ENCODE results near the gene HSPG2.
"Not testable (repeated sequence)": the region's sequence is repeated elsewhere in the genome, so short reads cannot be mapped to it uniquely, and the experiment has no call there.

The HSPG2 gene

DNA sequence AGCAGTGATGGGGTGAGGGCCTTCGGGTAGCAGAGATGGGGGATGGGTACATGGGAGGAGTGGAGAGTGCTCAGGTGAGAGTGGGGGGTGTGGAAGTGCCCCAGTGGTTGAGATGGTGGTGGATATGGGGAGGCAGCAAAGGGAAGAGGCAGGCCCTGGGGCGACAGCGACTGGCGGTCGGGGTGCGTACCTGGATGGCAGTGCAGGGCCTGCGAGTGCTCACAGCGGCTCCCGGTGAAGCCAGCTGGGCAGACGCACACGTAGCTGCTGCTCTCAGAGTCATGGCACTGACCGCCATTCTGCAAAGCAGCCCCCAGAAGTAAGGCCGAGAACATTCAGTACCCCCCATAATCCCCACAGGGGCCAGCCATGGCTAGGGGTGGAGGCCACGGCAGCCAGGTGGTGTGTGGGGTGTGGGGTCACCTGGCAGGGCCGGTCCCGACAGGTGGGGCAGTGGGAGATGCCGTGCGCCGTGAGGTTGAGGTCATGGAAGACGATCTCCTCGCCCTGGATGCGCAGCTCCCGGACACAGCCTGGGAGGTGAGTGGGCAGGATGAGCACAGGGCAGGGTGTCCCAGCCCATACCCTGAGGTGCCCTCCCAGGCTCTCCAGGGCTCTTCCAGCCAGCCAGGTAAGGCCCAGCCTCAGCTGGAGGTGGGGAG, 106.2 kb downstream of the HSPG2 start:
- DNase-seq (ENCODE audit: low read depth in 4 of 4, low spot score in 1 of 4), result no peak

- no peak for DNase-seq (ENCODE audit: low read depth in 4 of 4, low spot score in 1 of 4)
Measured at GRCh38 chr1:21829294-21829693, 107.8 kb downstream of the HSPG2 start.

DNA sequence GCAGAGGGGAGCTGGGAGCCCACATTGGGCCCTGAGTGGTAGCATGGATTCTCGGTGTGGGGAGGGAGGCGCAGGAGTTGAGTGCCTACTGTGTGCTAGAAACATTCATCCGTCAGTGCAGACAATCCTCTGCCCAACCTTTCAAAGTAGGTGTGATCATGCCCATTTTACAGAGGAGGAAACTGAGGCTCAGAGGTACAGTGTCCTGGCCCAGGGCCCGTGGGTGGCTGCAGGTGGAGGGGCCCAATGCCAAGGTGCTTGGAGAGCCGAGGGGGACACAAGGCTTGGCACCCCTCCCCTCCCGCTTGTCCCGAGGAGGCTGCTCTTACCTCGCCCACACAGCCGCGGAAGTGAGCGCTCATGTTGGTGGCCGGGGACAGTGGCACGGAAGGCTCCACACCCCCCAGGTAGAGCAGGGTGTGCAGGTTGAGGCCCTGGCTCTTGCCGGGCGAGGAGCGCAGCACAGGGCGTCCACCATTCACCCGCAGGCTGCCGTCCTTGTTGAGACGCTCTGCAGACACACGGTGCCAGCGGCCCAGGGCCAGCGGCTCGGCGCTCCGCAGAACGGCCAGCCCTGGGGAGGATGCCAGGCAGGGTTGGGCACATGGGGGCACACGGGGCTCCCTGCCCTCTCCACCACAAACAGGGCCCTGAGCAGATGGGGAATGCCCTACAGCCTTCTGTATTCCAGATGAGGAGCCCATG, 108.5 kb downstream of the HSPG2 start:
- DNase-seq (ENCODE audit: low read depth in 4 of 4, low spot score in 1 of 4), result no peak

- DNase-seq (ENCODE audit: low read depth in 4 of 4, low spot score in 1 of 4), result no peak
Measured at GRCh38 chr1:21828075-21828474, 109.0 kb downstream of the HSPG2 start.

DNA sequence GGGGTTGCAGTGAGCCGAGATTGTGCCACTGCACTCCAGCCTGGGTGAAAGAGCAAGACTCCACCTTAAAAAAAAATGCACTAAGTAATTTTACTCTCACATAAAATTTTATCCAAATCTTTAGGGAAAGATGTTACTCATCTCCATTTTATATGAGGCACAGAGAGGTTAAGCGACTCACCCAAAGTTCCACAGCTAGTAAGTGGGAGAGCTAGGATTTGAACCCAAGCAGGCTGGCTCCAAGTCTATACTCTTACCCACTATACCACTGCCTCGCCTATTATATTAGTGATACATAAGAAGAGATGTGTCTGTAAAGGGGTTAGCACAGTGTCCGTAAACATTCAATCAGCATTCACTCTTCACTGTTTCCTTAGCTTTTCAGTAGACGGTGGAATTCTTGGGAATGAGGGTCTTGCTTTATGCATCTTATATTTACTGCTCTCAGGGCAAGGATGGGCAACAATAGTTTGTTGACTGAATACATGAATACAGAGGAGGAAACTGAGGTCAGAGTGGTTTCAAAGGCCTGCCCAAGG, 109.9 kb downstream of the HSPG2 start:
- no peak for DNase-seq (ENCODE audit: low read depth in 4 of 4, low spot score in 1 of 4)

- DNase-seq (ENCODE audit: low read depth in 4 of 4, low spot score in 1 of 4), result not testable (repeated sequence)
Measured at GRCh38 chr1:21826694-21827093, 110.4 kb downstream of the HSPG2 start.

DNA sequence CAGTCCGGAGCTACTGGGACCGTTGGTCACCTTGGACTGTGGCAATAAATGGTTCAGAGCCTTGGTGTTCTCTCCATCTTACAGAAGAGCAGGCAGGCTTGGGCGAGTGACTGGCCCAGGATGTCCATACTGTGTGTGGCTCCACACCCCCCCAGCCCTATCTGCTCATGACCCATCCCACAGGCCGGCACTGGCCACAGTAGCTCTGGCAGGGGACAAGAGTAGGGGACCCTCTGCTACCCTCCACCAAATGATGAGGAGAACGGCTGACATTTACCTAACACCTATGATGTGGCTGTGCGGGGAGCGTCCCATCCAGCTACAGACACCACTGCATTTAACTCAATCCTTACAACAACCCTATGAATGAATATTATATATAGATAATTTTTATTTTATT, 111.7 kb downstream of the HSPG2 start:
- no peak for DNase-seq (ENCODE audit: low read depth in 4 of 4, low spot score in 1 of 4)

- DNase-seq (ENCODE audit: low read depth in 4 of 4, low spot score in 1 of 4), result no peak
Measured at GRCh38 chr1:21824926-21825325, 112.2 kb downstream of the HSPG2 start.

- DNase-seq (ENCODE audit: low read depth in 4 of 4, low spot score in 1 of 4), result no peak
Measured at GRCh38 chr1:21823980-21824702, 113.0 kb downstream of the HSPG2 start.

- no peak for DNase-seq (ENCODE audit: low read depth in 4 of 4, low spot score in 1 of 4)
Measured at GRCh38 chr1:21823206-21823979, 113.7 kb downstream of the HSPG2 start.

GRCh38 chr1:21822349-21822748, 114.8 kb downstream of the HSPG2 start:
- no peak for DNase-seq (ENCODE audit: low read depth in 4 of 4, low spot score in 1 of 4)

GRCh38 chr1:21821385-21822019, 115.6 kb downstream of the HSPG2 start:
- no peak for DNase-seq (ENCODE audit: low read depth in 4 of 4, low spot score in 1 of 4)

GRCh38 chr1:21820597-21821232, 116.4 kb downstream of the HSPG2 start:
- no peak for DNase-seq (ENCODE audit: low read depth in 4 of 4, low spot score in 1 of 4)

DNA sequence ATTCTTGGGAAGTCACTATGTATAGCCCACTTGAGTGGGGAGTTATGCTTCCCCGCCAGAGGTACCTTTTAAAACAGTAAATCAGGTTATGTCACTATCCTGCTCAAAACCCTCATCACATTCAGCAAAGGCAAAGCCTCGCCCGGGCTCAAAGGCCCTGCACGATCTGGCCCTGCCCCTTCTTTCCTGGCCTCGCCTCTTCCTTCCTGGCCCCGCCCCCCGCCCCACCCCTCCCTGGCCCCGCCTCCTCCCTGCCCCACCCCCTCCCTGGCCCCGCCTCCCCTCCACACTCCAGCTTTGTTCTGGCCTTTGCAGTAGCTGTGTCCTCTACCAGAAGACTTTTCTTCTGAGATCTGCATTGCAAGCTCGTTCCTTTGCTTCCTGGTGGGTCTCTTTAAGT, 118.5 kb downstream of the HSPG2 start:
- DNase-seq (ENCODE audit: low read depth in 4 of 4, low spot score in 1 of 4), result peak in 2 of 4 experiments; percentile 4 to 11

- no peak for DNase-seq (ENCODE audit: low read depth in 4 of 4, low spot score in 1 of 4)
Measured at GRCh38 chr1:21816602-21817302, 120.4 kb downstream of the HSPG2 start.

- no peak for DNase-seq (ENCODE audit: low read depth in 4 of 4, low spot score in 1 of 4)
Measured at GRCh38 chr1:21815724-21816321, 121.3 kb downstream of the HSPG2 start.

GRCh38 chr1:21814981-21815582, 122.0 kb downstream of the HSPG2 start:
- DNase-seq (ENCODE audit: low read depth in 4 of 4, low spot score in 1 of 4), result no peak

GRCh38 chr1:21814241-21814918, 122.7 kb downstream of the HSPG2 start:
- peak in 2 of 4 experiments; percentile 7 to 10 for DNase-seq (ENCODE audit: low read depth in 4 of 4, low spot score in 1 of 4)

All from stimulated activated CD4-positive, alpha-beta T cell treated with anti-CD3 and anti-CD28 coated beads, Interleukin-1b, Interleukin-23, amount 100 ng/mL, for 24 hours (primary cell).